Right cardiac atrium (tissue), 5 donors: Measurements from ENCODE around the gene VPS18. TPM values are rescaled to one million over a fixed set of nuclear protein-coding genes. Genes with fewer than 3 reads are reported as not detected.

ENCODE experiments used
- ATAC-seq, 2 donors: fragments of 200-7000 bp; cut with Tn5 transposase; one replicate each; pipeline versions ENCODE4 v1.8.0 to v1.9.1; 2020; ENCODE audit warnings: moderate library complexity in 2 of 2, mild to moderate bottlenecking in 1 of 2
- DNase-seq, 3 donors: peaks; one replicate each; pipeline ENCODE4 v3.0.0-alpha.2; 2020
- H3K27ac ChIP-seq: one replicate; pipeline ENCODE4 v1.5.1; 2013; ENCODE audit warnings: mild to moderate bottlenecking, low read length, control low read depth, moderate library complexity
- H3K27me3 ChIP-seq: one replicate; pipeline ENCODE4 v1.6.1; 2013; ENCODE audit not compliant: control insufficient read depth, insufficient read depth
- H3K4me1 ChIP-seq: one replicate; pipeline ENCODE4 v1.6.1; 2013; ENCODE audit warnings: low read length; ENCODE audit not compliant: control insufficient read depth, insufficient read depth
- H3K4me3 ChIP-seq: one replicate; pipeline ENCODE4 v1.5.1; 2013; ENCODE audit warnings: low read length, control low read depth
- H3K9me3 ChIP-seq: one replicate; pipeline ENCODE4 v1.6.1; 2013; ENCODE audit warnings: low read length; ENCODE audit not compliant: control insufficient read depth
- WGBS: extraction: QIAGEN DNeasy Blood & Tissue Kit; methylation state at CpG from one replicate; pipeline ENCODE4 v1.1.7; 2013; 5-methylcytosine and 5-hydroxymethylcytosine counted together
- intact Hi-C, 4 donors: fragments of 100-400 bp; cut with DNase I; formaldehyde crosslinking; loops; one replicate each; pipeline versions ENCODE4 v1.11.0 to v1.14.0; 2022 to 2023
- polyA plus RNA-seq: library from polyadenylated mRNA; stranded (reverse); fragments of 200-250 nt; gene quantifications from one replicate; pipeline ENCODE4 v1.2.3, GENCODE V29; 2013
- total RNA-seq, 4 donors: library from RNA; stranded (reverse); fragmentation: NEBNext Ultra II Directional; extraction: Animal tissue kit (Norgen Biotek cat#: 25700); gene quantifications; one replicate each; pipeline ENCODE4 v1.2.1, GENCODE V29; 2021
- donor health status: healthy with polysubstance abuse.
- donor health status: DM: no; HTN: yes; CAD: no.
- donor health status: DM: no; HTN: no; CAD: no.
- donor health status: DM: no; HTN: yes; CAD: no; lungs with severe emphysema.
- donor health status: DM: yes; HTN: yes; CAD: no.

VPS18 gene
- total and polyA plus RNA-seq, 5 donors, result 12.7 to 21.0 (median 18.9) TPM

DNA sequence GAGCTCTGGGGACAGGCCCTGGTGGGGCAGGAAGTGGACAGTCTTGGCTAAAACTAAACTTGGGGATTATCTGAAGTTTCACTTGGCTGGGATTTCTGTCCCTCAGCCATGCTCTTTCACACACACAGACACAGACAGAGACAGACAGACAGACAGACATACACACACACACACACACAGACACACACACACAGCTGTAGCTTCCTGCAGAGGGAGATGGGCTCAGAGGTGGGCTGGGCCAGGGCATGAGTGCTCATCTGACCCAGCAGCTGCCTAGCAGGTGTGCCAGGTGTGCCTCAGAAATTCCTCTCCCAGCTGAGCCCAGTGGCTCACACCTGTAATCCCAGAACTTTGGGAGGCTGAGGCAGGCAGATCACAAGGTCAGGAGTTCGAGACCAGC lies 23.5 kb upstream of the VPS18 start:
- peak in 1 of 2 donors; percentile 33 for ATAC-seq

GRCh38 chr15:40871749-40872617 lies 22.3 kb upstream of the VPS18 start:
- DNase-seq (no peak), ATAC-seq (peak in 1 of 2 donors; percentile 39)
- Histone ChIP-seq H3K4me3 (no peak overlapping the region), H3K4me1 (no peaks in the 10 kb centered on the region), H3K9me3 (no peaks in the 10 kb centered on the region), H3K27me3 (no peaks in the 10 kb centered on the region), H3K27ac (no peak overlapping the region)
- intact Hi-C loops, result no loop called here
- 86% methylated on average over 13 of the region's 13 CpGs for WGBS

More for the DNA sequence above, 23.5 kb upstream of the VPS18 start:
- no peaks in the 10 kb centered on the region for H3K27me3 ChIP-seq
- no peaks in the 10 kb centered on the region for H3K4me1 ChIP-seq
- no peak for DNase-seq
- intact Hi-C loops, result no loop called here
- 100% methylated on average over 1 of the region's 1 CpG for WGBS
- H3K27ac ChIP-seq, result no peak overlapping the region
- H3K4me3 ChIP-seq, result no peak overlapping the region
- H3K9me3 ChIP-seq, result no peaks in the 10 kb centered on the region

DNA sequence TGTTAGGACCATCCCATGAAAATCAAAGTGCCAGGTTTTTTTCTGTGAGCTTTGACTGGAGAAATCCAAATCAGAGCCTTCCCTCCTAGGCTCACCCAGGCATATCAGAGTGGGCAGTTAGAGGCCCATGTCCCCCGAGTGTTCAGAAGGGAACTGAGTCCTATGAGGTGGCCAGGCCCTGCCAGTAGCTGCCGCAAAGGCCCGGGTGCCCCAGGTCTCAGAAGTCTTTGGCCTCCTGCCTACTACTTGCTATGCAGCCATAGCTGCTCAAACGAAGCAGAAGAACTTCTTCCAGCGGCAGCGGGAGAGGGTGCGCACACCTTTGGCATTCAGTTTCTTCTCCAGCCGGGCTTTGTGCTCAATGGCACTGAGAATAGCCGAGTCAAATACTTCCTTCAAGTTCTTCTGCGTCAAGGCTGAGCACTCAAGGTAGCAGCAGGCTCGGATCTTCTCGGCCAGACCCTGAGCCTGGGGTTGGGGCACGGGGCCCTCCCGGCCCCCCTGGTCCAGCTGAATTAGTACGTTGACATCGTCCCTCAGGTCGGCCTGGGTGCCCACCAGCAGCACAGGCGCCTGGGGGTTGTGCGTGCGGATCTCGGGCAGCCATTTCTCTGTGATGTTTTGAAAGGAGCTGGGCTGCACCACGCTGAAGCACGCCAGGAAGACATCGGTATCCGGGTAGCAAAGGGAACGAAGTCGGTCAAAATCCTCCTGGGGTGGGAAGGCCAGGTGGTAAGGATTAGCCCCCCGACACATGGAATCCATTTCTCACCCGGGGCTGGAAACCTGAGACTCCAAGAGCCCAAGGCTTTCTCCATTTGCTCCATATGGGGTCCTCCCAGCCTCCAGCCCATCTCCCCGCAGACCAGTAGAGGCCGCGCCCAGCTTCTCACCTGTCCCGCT lies 21.2 kb upstream of the VPS18 start:
- no peak overlapping the region for H3K27ac ChIP-seq
- intact Hi-C loops, result no loop called here
- no peaks in the 10 kb centered on the region for H3K9me3 ChIP-seq
- H3K4me3 ChIP-seq, result peak overlapping the region; percentile 81
- ATAC-seq, result no peak
- no peaks in the 10 kb centered on the region for H3K4me1 ChIP-seq
- DNase-seq, result no peak
- WGBS, result 64% methylated on average over 33 of the region's 33 CpGs
- no peaks in the 10 kb centered on the region for H3K27me3 ChIP-seq

DNA sequence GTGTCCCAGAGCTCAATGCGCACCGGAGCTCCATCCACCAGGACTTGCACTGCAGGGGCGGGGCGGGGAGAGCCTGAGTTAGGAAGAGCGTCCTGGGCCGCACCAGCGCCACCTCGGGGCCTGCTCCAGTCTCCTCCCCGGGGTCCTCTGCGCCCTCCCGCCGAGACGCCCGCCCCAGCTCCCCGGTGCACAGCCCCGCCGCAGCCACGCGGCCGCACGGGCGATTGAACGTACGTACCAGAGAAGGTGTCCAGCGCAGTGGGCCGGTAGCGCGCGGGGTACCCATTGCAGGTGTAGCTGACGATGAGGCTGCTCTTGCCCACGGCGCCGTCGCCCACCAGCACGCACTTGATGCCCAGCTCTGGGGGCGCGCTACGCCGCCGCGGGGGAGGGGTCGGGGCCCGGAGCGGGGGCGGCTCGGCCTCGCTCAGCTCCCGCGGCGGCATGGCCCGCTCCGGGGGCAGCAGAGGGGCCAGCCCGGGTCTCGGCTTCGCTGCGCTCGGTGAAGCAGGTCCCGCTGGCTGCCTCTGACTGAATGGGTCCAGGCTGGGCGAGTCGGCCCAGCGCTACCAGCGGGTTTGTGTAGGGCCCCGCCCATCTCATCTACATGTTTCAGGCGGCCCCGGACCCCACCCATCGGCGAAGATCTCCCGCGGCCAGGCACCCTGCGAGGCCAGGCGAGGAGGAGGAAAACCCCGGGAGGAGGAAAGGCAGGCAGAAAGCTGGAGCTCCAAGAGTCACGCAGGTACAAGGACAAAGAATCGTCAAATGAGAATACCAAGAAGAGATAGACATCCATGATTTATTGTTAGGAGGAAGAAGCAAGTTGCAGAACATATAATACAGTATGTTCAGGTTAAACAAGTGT lies 20.3 kb upstream of the VPS18 start, which contains the start of gene RHOV:
TSS of gene RHOV (minus strand) at position 541 of the 868 bp plus-strand sequence. CDS start at position 446, 95 bp downstream.
- DNase-seq (peak; percentile 54 to 82 (median 79)), ATAC-seq (peak; percentile 84 to 85)
- under 1% methylated on average over 74 of the region's 74 CpGs for WGBS
- no peaks in the 10 kb centered on the region for H3K4me1 ChIP-seq
- H3K27me3 ChIP-seq, result no peaks in the 10 kb centered on the region
- peak within 1 kb of the TSS; percentile 81 for H3K4me3 ChIP-seq
- intact Hi-C loops, result no loop called here
- H3K9me3 ChIP-seq, result no peaks in the 10 kb centered on the region
- no peak within 1 kb of the TSS for H3K27ac ChIP-seq

DNA sequence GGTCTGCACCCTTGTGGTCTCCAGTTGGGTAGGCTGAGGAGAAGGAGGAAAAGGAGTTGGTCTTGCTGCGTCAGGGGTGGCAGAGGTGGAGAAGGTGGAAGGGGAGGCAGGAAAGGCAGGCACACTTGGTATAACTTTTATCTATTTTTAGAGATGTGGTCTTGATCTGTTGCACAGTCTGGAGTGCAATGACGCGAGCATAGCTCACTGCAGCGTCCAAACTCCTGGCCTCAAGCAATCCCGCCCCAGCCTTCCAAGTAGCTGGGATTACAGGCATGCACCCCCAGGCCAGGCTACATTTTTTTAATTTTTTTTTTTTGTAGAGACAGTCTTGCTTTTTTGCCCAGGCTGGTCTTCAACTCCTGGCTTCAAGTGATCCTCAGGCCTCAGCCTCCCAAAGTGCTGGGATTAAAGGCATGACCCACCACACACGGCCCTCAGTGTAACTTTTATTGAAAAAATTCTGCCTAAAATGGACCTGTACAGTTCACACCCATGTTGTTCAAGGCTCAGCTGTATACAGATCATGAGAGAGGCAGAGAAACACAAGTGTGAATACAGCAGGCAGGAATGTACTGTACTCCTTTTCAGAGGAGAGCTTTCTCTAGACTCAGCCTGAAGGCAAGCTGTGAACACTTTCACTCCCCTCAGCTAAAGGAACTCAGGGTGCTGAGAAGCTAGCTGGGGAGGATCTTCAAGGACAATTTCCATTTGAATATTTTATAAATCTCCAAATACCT lies 18.1 kb upstream of the VPS18 start:
- no peaks in the 10 kb centered on the region for H3K9me3 ChIP-seq
- no peaks in the 10 kb centered on the region for H3K27me3 ChIP-seq
- no peak overlapping the region for H3K27ac ChIP-seq
- no peak for DNase-seq
- intact Hi-C loops, result loop anchor here in 1 of 4 donors (5.0 kb wide), 1 partner anchor 354 kb away; no protein-coding TSS in a partner anchor
- no peak overlapping the region for H3K4me3 ChIP-seq
- 88% methylated on average over 6 of the region's 6 CpGs for WGBS
- H3K4me1 ChIP-seq, result no peaks in the 10 kb centered on the region
- no peak for ATAC-seq

DNA sequence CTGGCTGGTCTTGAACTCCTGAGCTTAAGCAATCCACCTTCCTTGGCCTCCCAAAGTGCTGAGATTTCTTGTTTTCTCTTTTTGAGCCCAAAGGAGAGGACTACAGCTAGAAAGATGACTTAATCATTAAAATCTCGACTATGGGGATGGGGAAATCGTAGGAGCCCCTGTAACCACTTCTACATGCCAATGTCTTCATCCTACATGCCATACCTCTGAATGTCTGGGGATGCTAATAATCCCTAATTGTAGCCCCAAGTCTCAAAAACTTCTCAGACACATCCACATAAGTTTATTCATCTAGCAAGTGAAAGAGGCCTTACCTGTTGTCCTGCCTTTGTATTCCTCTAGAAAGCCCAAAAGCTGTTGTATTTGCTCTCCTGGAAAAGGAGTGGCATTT lies 16.6 kb upstream of the VPS18 start:
- intact Hi-C loops, result loop anchor here in 1 of 4 donors (5.0 kb wide), 1 partner anchor 355 kb away; no protein-coding TSS in a partner anchor
- Histone ChIP-seq H3K27me3 (no peaks in the 10 kb centered on the region), H3K9me3 (no peaks in the 10 kb centered on the region), H3K27ac (no peak overlapping the region), H3K4me1 (no peaks in the 10 kb centered on the region), H3K4me3 (no peak overlapping the region)
- ATAC-seq, result no peak
- 62% methylated on average over 2 of the region's 2 CpGs for WGBS
- DNase-seq, result no peak

DNA sequence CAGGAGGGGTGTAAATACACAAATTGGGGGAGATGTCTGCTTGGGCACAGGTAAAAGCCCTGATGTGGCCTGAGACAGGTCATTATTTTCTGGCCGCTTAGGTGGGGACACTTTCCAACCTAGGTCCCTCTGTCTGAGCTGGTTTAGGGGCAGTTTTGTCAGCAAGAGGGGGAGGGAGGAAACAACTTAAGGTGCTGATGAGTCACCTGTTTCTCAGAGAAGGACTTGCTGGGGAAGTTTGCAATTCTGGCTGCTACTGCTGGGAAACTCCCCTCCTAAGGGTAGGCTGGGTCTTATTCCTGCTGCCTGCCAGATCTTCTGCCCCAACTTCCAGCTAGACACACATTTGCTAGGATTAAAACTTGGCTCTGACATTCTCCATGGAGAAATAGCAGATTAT lies 15.5 kb upstream of the VPS18 start:
- Histone ChIP-seq H3K4me1 (no peaks in the 10 kb centered on the region), H3K9me3 (no peaks in the 10 kb centered on the region), H3K27ac (no peak overlapping the region), H3K27me3 (no peaks in the 10 kb centered on the region), H3K4me3 (no peak overlapping the region)
- 93% methylated on average over 1 of the region's 1 CpG for WGBS
- intact Hi-C loops, result loop anchor here in 1 of 4 donors (5.0 kb wide), 1 partner anchor 356 kb away; no protein-coding TSS in a partner anchor
- no peak for DNase-seq
- no peak for ATAC-seq

GRCh38 chr15:40879609-40880008 lies 14.6 kb upstream of the VPS18 start:
- Histone ChIP-seq H3K4me1 (no peaks in the 10 kb centered on the region), H3K9me3 (no peaks in the 10 kb centered on the region), H3K27me3 (no peaks in the 10 kb centered on the region), H3K4me3 (no peak overlapping the region), H3K27ac (no peak overlapping the region)
- DNase-seq, result no peak
- intact Hi-C loops, result loop anchor here in 1 of 4 donors (5.0 kb wide), 1 partner anchor 357 kb away; no protein-coding TSS in a partner anchor
- no peak for ATAC-seq
- WGBS, result 85% methylated on average over 6 of the region's 6 CpGs

- Histone ChIP-seq H3K9me3 (no peaks in the 10 kb centered on the region), H3K4me1 (no peaks in the 10 kb centered on the region), H3K4me3 (no peak overlapping the region), H3K27ac (no peak overlapping the region), H3K27me3 (no peaks in the 10 kb centered on the region)
- DNase-seq (no peak), ATAC-seq (no peak)
- 94% methylated on average over 6 of the region's 6 CpGs for WGBS
- intact Hi-C loops, result no loop called here
These were observed 12.9 kb upstream of the VPS18 start for GRCh38 chr15:40881351-40881750.

DNA sequence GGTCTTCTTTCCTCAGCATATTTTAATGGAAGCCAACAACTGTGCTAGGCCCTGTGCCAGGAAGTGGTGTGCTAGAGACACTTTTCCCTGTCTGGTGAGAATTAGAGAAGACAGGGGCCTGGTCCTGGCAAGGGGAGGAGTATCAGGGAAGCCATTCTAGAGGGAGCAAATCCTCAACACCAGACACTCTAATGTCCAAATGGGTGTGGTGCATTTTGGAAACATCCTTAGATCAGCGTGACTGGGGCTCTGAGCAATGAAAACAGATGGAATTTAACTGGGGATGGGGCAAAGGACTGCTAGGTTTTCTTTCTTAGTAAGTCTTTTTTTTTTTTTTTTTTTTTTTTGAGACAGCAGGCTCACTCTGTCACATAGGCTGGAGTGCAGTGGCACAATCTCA lies 7.7 kb upstream of the VPS18 start:
- intact Hi-C loops, result no loop called here
- no peaks in the 10 kb centered on the region for H3K27me3 ChIP-seq
- DNase-seq (no peak), ATAC-seq (no peak)
- 69% methylated on average over 1 of the region's 1 CpG for WGBS
- H3K9me3 ChIP-seq, result no peaks in the 10 kb centered on the region
- H3K4me3 ChIP-seq, result no peak overlapping the region
- no peaks in the 10 kb centered on the region for H3K4me1 ChIP-seq
- H3K27ac ChIP-seq, result no peak overlapping the region
